CD4-positive, alpha-beta T cell (primary cell): ENCODE data around the gene CHRNG. TPM values are rescaled to one million over a fixed set of nuclear protein-coding genes. Genes with fewer than 3 reads are reported as not detected.

Experiments
- ATAC-seq: fragments of 200-7000 bp; cut with Tn5 transposase; one replicate; pipeline ENCODE4 v1.10.0; 2022; ENCODE audit warnings: mild to moderate bottlenecking; ENCODE audit not compliant: poor library complexity
- CTCF ChIA-PET: fragments of 350-600 bp; sonication (Branson Sonifier 250); formaldehyde crosslinking; loops from one replicate; lab custom pipeline; 2021; ENCODE audit warnings: antibody characterized with exemption, inconsistent platforms; lab: Charles Lee
- POLR2A ChIA-PET: fragments of 350-600 bp; sonication (Branson Sonifier 250); formaldehyde crosslinking; loops from one replicate; lab custom pipeline; 2021; ENCODE audit warnings: antibody characterized with exemption, inconsistent platforms; lab: Charles Lee
- DNase-seq, 14 experiments: peaks; one replicate each; pipeline ENCODE4 v3.0.0-alpha.2; 2013 to 2020; ENCODE audit warnings: mixed read lengths in 2 of 14
- H3K27ac ChIP-seq, 2 donors: one replicate each; pipeline versions ENCODE4 v1.5.1 to v1.7.0; 2013; ENCODE audit warnings: low read length in 2 of 2, low read depth in 1 of 2, mild to moderate bottlenecking in 1 of 2
- H3K27me3 ChIP-seq, 2 experiments: 1 replicate in 1 of 2; 2 replicates in 1 of 2; pipeline versions ENCODE4 v1.6.1 to v1.7.0; 2013; ENCODE audit warnings: low read length in 2 of 2, control low read depth in 1 of 2, mild to moderate bottlenecking in 1 of 2, moderate library complexity in 1 of 2; ENCODE audit not compliant: insufficient read depth in 2 of 2, control insufficient read depth in 1 of 2
- H3K36me3 ChIP-seq: one replicate; pipeline ENCODE4 v1.6.1; 2013; ENCODE audit warnings: low read length, control low read depth; ENCODE audit not compliant: insufficient read depth
- H3K4me1 ChIP-seq: one replicate; pipeline ENCODE4 v1.6.1; 2013; ENCODE audit warnings: low read length, control low read depth; ENCODE audit not compliant: insufficient read depth
- H3K4me3 ChIP-seq: one replicate; pipeline ENCODE4 v1.5.1; 2013; ENCODE audit warnings: mild to moderate bottlenecking, low read length, moderate library complexity
- H3K9me3 ChIP-seq, 2 experiments: 1 replicate in 1 of 2; 2 replicates in 1 of 2; pipeline versions ENCODE4 v1.6.1 to v1.7.0; 2013; ENCODE audit warnings: low read length in 2 of 2, mild to moderate bottlenecking in 2 of 2, control low read depth in 1 of 2, moderate library complexity in 1 of 2; ENCODE audit not compliant: control insufficient read depth in 1 of 2, insufficient read depth in 1 of 2
- H3K27ac Mint-ChIP-seq: one replicate; pipeline ENCODE4 v1.8.0; 2020; ENCODE audit warnings: mixed read lengths
- H3K27me3 Mint-ChIP-seq: one replicate; pipeline ENCODE4 v1.8.0; 2021; ENCODE audit warnings: mixed read lengths
- H3K36me3 Mint-ChIP-seq: one replicate; pipeline ENCODE4 v1.8.0; 2021; ENCODE audit warnings: low read depth, mixed read lengths
- H3K4me1 Mint-ChIP-seq: one replicate; pipeline ENCODE4 v1.8.0; 2021; ENCODE audit warnings: low read depth, mixed read lengths
- H3K4me3 Mint-ChIP-seq: one replicate; pipeline ENCODE4 v1.8.0; 2020; ENCODE audit warnings: mild to moderate bottlenecking, mixed read lengths
- H3K9me3 Mint-ChIP-seq: one replicate; pipeline ENCODE4 v1.8.0; 2020; ENCODE audit warnings: mixed read lengths
- CTCF ChIP-seq: fragments of 200-600 bp; IDR thresholded peaks from one replicate; pipeline ENCODE4 v1.8.0; 2022; ENCODE audit warnings: antibody characterized with exemption, mild to moderate bottlenecking
- intact Hi-C, 2 experiments: fragments of 100-400 bp; cut with DNase I in 1 of 2; cut with micrococcal nuclease in 1 of 2; formaldehyde crosslinking; loops; one replicate each; pipeline versions ENCODE4 v1.15.1 to v1.9.0; 2023 to 2025; cut with DNase I, micrococcal nuclease
- total RNA-seq, 174 experiments: library from RNA in 2 of 174; stranded (reverse) in 2 of 174; gene quantifications; one replicate each; pipeline ENCODE4 v1.2.3 and lab custom pipeline; 2021 to 2026

CHRNG gene
- total RNA-seq, 2 experiments from 2014 or later = not detected

GRCh38 chr2:232581725-232582124 lies 42.2 kb downstream of the CHRNG start:
- H3K9me3 Mint-ChIP-seq = no peaks in the 10 kb centered on the region
- H3K4me3 Mint-ChIP-seq = no peak overlapping the region
- H3K9me3 ChIP-seq = peaks cover 0 to 5% of the 10 kb centered on the region in 2 experiments
- no peaks in the 10 kb centered on the region for H3K27me3 Mint-ChIP-seq
- no peaks in the 10 kb centered on the region for H3K4me1 Mint-ChIP-seq
- H3K27ac ChIP-seq = no peak overlapping the region
- POLR2A ChIA-PET = no interaction called here
- ATAC-seq (no peak), DNase-seq (no peak)
- no peak overlapping the region for H3K27ac Mint-ChIP-seq
- TF ChIP-seq CTCF = no peak
- H3K4me3 ChIP-seq = no peak overlapping the region
- H3K36me3 Mint-ChIP-seq = peaks cover 71% of the 10 kb centered on the region
- intact Hi-C loops = no loop called here
- no peaks in the 10 kb centered on the region for H3K27me3 ChIP-seq
- H3K4me1 ChIP-seq = no peaks in the 10 kb centered on the region
- H3K36me3 ChIP-seq = peaks cover 33% of the 10 kb centered on the region
- CTCF ChIA-PET = no interaction called here

- Mint-ChIP-seq H3K27ac (no peak overlapping the region), H3K9me3 (no peaks in the 10 kb centered on the region), H3K36me3 (peaks cover 57% of the 10 kb centered on the region), H3K4me3 (no peak overlapping the region), H3K27me3 (no peaks in the 10 kb centered on the region), H3K4me1 (no peaks in the 10 kb centered on the region)
- ATAC-seq (no peak), DNase-seq (no peak)
- ChIA-PET CTCF (no interaction called here), POLR2A (no interaction called here)
- no peaks in the 10 kb centered on the region for H3K4me1 ChIP-seq
- no peak overlapping the region for H3K27ac ChIP-seq
- intact Hi-C loops = no loop called here
- TF ChIP-seq CTCF = no peak
- H3K9me3 ChIP-seq = peaks cover 0 to 5% of the 10 kb centered on the region in 2 experiments
- H3K27me3 ChIP-seq = no peaks in the 10 kb centered on the region
- peaks cover 30% of the 10 kb centered on the region for H3K36me3 ChIP-seq
- no peak overlapping the region for H3K4me3 ChIP-seq
Observed at GRCh38 chr2:232584238-232584637, 44.7 kb downstream of the CHRNG start.

- ChIA-PET CTCF (no interaction called here), POLR2A (no interaction called here)
- intact Hi-C loops = no loop called here
Observed at GRCh38 chr2:232586943-232587505, 47.5 kb downstream of the CHRNG start.

More at GRCh38 chr2:232586943-232587505, 47.5 kb downstream of the CHRNG start:
- Histone ChIP-seq H3K4me1 (no peaks in the 10 kb centered on the region), H3K4me3 (no peak overlapping the region), H3K9me3 (peaks cover 0 to 5% of the 10 kb centered on the region in 2 experiments), H3K27ac (no peak overlapping the region), H3K36me3 (peaks cover 13% of the 10 kb centered on the region), H3K27me3 (no peaks in the 10 kb centered on the region)
- TF ChIP-seq CTCF = no peak
- H3K27me3 Mint-ChIP-seq = no peaks in the 10 kb centered on the region
- H3K36me3 Mint-ChIP-seq = peaks cover 35% of the 10 kb centered on the region
- H3K27ac Mint-ChIP-seq = no peak overlapping the region
- DNase-seq (no peak), ATAC-seq (no peak)
- H3K4me3 Mint-ChIP-seq = no peak overlapping the region
- no peaks in the 10 kb centered on the region for H3K9me3 Mint-ChIP-seq
- no peaks in the 10 kb centered on the region for H3K4me1 Mint-ChIP-seq
